Erythroblast (primary cell): ENCODE measurements around the gene NAIP.
"Not testable (repeated sequence)": the region's sequence is repeated elsewhere in the genome, so short reads cannot be mapped to it uniquely, and the experiment has no call there.

Experiments
- GATA1 ChIP-seq: IDR thresholded peaks from 2 replicates; pipeline ENCODE4 v1.6.1; 2011; ENCODE audit warnings: low read depth, mild to moderate bottlenecking, control low read depth, low read length, moderate library complexity
- POLR2A ChIP-seq: IDR thresholded peaks from 2 replicates; pipeline ENCODE4 v1.6.1; 2011; ENCODE audit warnings: mild to moderate bottlenecking, low read length

- TF ChIP-seq POLR2A, GATA1: not testable (repeated sequence)
Measured at GRCh38 chr5:70967220-70967619, 57.9 kb downstream of the NAIP start.
